AG10803 (cell line): ENCODE results near the gene HIRA.

ENCODE experiments used
- DNase-seq: peaks from one replicate; pipeline ENCODE4 v3.0.0; 2010; ENCODE audit warnings: low read depth
- H3K4me3 ChIP-seq: 2 replicates; pipeline ENCODE4 v1.5.1; 2011; ENCODE audit warnings: mild to moderate bottlenecking, low read length, control low read depth
- CTCF ChIP-seq: conservative IDR thresholded peaks from 2 replicates; pipeline ENCODE4 v1.5.1; 2011; ENCODE audit warnings: mild to moderate bottlenecking, low read length, control low read depth, inconsistent platforms

HIRA gene

GRCh38 chr22:19455585-19456370, 24.2 kb upstream of the HIRA start:
- no peak for TF ChIP-seq CTCF
- no peak for DNase-seq
- no peak overlapping the region for H3K4me3 ChIP-seq

- H3K4me3 ChIP-seq, result no peak overlapping the region
- no peak for TF ChIP-seq CTCF
- no peak for DNase-seq
Measured at GRCh38 chr22:19455033-19455432, 23.5 kb upstream of the HIRA start.

- no peak for TF ChIP-seq CTCF
- no peak for DNase-seq
- no peak overlapping the region for H3K4me3 ChIP-seq
Measured at GRCh38 chr22:19454156-19454555, 22.6 kb upstream of the HIRA start.

GRCh38 chr22:19453718-19454117, 22.2 kb upstream of the HIRA start:
- no peak for TF ChIP-seq CTCF
- no peak for DNase-seq
- no peak overlapping the region for H3K4me3 ChIP-seq

GRCh38 chr22:19451570-19451969, 20.0 kb upstream of the HIRA start:
- no peak for DNase-seq
- H3K4me3 ChIP-seq, result no peak overlapping the region
- no peak for TF ChIP-seq CTCF

GRCh38 chr22:19450363-19451175, 19.0 kb upstream of the HIRA start:
- DNase-seq, result no peak
- TF ChIP-seq CTCF, result no peak

GRCh38 chr22:19449422-19449767, 17.9 kb upstream of the HIRA start:
- TF ChIP-seq CTCF, result no peak
- no peak overlapping the region for H3K4me3 ChIP-seq
- DNase-seq, result no peak

More at GRCh38 chr22:19450363-19451175, 19.0 kb upstream of the HIRA start:
- no peak overlapping the region for H3K4me3 ChIP-seq
